Dermis blood vessel endothelial cell (primary cell): ENCODE data around the gene CMTM8. TPM values are rescaled to one million over a fixed set of nuclear protein-coding genes. Genes with fewer than 3 reads are reported as not detected.

Source experiments
- DNase-seq: peaks from one replicate; pipeline ENCODE4 v3.0.0; 2010
- total RNA-seq: library from RNA; depleted of rRNA; stranded (reverse); fragments of >200 nt; gene quantifications from 2 replicates; pipeline ENCODE4 v1.2.3, GENCODE V29; 2014

Gene CMTM8
- total RNA-seq, 1 donor from 2014 or later: 4.3 TPM

- DNase-seq: no peak
Observed at GRCh38 chr3:32309654-32310242, 71.3 kb downstream of the CMTM8 start.

- DNase-seq: peak; percentile 48
Observed at GRCh38 chr3:32310336-32310735, 71.9 kb downstream of the CMTM8 start.

DNA sequence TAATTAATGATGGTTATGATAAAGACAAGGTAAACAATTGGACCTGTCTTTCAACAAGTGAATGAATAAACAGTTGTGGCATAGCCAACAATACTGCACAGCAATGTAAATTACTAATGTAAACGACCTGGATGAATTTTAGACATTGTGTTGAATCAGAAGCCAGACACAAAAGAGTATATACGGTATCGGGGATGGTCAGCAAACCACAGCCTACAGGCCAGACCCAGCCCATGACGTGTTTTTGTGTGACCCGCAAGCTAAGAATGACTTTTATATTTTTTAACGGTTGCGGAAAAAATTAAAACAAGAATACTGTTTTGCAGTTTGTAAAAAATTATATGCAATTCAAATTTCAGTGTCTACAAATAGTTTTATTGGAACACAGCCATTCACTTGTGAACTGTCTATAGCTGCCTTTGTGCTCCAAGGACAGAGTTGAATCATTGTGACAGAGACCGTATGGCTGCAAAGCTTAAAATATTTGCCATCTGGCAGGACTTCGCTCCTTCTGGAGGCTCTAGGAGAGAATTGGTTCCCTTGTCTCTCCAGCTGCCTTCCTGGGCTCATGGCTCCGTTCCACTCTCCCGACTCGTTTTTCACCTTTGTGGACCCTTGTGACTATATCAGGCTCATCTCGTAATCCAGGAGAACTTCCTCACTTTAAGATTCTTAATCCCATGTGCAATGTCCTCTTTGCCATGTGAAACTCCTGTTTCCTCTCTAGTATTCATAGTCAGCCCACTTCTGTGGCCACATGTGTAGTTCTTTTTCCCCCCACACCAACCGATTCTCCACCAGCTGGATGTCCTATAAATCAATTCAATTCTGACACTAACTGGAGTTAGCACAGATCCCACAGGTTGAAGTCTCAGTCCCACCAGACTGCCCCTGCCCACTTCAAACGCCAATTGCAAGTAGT, 72.7 kb downstream of the CMTM8 start:
- DNase-seq: no peak

DNA sequence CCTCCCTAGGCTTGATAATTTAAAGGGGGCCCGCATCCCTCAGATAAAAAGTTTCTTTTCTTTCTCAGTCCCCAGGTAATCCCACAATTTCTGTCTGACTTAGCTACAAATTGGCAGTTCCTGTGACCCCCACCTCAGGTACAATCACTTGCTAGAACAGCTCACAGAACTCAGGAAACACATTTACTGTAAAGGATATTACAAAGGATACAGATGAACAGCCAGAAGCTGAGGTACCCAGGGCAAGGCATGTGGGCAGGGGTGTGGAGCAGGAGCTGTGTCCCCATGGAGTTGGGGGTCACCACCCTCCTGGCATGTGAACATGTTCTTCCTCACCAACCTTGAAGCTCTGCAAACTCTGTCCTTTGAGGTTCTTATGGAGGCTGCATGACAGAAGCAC, 73.8 kb downstream of the CMTM8 start:
- DNase-seq: peak; percentile 51

DNA sequence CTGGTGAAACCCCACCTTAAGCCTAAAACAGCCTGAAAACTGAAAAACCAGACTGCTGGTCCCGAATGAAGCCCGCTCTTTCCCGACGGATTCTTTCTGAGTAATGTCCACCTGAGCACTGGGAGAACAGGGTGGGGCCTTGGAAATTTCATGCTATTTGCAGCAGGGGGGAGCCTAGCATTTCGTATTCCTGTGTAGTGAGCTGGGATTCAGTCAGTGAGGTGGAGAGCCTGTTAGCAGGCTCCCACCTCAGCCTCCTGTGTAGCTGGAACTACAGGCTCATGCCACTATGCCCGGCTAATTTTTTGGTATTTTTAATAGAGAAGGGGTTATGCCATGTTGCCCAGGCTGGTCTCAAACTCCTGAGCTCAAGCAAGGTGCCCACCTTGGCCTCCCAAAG, 74.7 kb downstream of the CMTM8 start:
- no peak for DNase-seq

DNA sequence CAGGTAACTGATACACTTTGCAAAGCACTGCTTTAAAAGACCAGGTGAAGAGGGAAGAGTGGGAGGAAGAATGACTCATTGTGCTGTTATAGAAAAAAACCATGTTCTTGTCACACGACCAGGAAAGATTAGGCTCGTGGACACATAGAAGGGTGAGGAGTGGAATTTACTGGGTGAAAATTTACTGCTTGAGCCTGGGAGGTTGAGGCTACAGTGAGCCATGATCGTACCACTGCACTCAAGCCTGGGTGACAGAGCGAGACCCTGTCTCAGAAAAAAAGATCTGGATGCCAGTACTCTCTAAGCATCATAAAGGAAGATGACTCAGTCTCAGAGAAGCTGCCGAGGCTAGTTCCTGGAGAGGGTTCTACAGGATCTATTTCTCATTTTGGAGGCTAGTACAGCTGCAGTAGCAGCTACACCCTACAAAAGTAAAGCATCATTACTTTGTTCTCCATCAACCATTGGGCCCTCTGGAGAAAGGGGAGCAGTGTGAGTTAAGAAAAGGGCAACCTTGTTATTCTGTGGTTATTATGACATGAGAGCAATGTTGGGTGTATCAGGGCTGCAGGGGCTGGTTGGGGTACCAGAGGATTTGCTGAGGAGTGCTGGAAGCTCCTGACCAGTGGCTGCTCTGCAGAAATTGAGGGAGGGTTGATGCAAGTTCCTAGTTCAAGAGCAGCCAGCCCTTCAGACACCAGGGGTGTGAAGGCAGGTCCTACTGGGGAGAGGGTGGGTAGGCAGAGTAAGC, 75.4 kb downstream of the CMTM8 start:
- peak; percentile 65 for DNase-seq

DNA sequence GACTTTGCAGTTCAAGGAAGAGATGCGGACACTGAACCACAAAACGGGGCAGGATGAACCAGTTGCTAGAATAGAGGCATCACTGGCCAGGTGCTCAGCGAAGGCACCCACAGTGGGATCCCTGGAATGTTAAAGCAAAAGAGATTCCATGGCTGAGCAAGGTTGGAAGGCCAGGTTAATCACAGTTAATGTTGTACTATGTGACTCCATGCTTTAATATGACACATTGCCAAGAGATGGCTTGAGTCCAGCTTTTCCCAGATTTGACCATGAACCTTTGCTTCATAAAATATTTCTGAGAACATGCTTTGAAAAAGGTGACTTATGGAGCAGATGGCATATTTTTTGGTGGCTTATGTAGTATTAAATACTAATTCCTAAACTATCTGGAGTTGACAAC, 77.0 kb downstream of the CMTM8 start:
- DNase-seq: no peak

DNA sequence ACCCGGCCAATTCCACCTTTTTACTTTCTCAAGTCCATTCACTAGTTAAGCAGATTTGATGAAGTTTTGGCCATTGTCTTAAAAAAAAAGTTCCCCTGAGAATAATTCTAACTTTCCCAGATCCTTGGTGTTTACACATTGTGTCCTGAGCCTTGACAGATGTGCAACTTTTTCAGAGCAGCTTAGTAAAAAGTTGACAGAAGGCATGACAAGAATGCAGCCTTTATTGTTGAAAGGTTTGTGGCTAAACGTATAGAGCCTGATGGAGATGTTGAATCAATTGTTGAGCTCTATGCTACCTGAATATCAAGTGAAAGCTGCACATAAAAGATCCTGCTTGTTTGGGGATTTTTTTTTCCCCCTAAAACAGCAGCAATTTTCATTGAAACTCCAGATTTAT, 77.8 kb downstream of the CMTM8 start:
- DNase-seq: no peak

- DNase-seq: no peak
Observed at GRCh38 chr3:32316976-32317375, 78.5 kb downstream of the CMTM8 start.

- DNase-seq: no peak
Observed at GRCh38 chr3:32319607-32320006, 81.1 kb downstream of the CMTM8 start.

GRCh38 chr3:32320080-32320479, 81.6 kb downstream of the CMTM8 start:
- DNase-seq: no peak

DNA sequence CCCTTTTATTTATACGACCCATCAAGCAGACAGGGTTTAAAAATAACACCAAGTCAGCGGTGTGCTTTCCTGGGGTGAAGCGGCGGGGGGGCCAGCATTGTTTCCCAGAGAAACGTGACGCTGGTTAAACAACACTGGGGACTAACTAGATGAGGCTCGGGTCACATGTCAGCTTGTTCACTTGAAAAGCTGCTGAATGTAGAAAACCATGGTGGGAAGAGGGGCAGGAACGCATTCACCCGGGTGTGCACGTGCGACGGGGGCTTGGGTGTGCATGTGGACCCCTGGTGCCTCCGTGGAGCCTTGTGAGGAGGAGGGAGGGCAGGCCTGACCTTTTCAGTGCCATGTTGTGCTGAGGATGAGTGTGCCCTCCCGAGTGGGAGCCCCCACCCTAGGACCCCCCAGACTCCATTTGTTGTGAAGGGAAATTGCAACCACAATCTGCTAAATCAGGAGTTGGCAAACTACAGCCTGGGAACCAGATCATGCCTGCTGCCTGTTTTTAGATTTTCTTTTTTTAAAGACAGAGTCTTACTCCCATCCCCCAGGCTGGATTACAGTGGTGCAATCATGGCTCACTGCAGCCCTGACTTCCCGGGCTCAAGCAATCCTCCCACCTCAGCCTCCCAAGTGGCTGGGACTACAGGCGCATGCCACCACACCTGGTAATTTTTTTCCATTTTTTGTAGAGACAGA, 82.8 kb downstream of the CMTM8 start:
- DNase-seq: peak; percentile 88

- no peak for DNase-seq
Observed at GRCh38 chr3:32322311-32322710, 83.8 kb downstream of the CMTM8 start.

DNA sequence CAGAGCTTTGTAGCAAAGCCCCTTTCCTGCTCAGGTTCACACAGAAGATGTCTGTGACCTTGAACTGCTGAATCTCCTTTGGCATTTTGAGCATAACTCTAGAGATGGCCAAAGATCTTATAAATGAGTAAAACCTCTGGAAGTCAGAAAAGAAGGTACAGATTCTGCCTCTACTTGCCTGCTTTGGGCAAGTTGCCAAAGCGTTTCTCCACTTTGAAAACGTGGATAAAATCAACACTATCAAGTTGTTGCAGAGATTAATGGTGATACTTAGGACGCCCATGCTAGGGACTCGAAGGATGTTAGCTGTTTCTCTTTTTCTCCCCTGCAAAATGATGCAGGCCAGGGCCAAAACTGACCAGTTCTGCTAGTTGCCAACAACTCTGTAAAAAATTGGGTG, 85.1 kb downstream of the CMTM8 start:
- no peak for DNase-seq

DNA sequence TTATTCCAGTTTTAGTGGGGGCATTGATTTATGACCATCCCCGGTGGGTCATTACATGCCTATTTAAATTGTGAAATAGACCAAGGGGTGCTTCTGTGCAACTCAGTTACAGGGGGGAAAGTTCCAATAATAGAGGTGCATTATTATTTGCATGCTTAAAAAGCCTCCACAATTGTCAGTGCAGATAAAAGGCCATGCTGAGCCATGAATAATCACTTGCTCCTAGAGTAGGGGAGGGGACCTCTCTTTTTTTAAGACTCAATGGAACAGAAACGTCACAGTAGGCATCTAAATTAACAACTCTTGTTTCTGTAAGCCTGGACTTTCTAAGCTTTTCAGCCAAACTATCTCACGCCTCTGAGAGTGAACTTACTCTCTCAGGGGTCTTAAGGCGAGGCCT, 86.7 kb downstream of the CMTM8 start:
- no peak for DNase-seq

DNA sequence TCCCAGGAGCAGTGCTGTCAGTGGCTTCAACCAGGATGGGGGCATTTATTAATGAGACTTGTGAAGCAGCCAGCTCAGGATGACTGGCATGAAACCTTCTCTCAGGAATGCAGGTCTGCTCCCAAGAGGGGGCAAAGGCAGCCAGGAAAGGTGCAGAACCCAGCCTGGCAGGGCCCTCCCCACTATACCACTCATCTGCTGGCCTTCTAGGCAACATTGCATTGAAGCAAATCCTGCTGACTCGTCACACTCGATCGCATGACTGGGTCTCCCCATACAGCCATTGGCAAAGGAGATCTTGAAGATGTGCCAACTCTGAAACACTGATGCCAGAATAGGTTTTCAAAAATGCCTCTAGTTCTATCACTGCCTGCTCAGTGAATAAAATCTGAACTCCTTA, 87.4 kb downstream of the CMTM8 start:
- no peak for DNase-seq

GRCh38 chr3:32326795-32327194, 88.3 kb downstream of the CMTM8 start:
- no peak for DNase-seq

GRCh38 chr3:32334675-32335074, 96.2 kb downstream of the CMTM8 start:
- peak; percentile 39 for DNase-seq

DNA sequence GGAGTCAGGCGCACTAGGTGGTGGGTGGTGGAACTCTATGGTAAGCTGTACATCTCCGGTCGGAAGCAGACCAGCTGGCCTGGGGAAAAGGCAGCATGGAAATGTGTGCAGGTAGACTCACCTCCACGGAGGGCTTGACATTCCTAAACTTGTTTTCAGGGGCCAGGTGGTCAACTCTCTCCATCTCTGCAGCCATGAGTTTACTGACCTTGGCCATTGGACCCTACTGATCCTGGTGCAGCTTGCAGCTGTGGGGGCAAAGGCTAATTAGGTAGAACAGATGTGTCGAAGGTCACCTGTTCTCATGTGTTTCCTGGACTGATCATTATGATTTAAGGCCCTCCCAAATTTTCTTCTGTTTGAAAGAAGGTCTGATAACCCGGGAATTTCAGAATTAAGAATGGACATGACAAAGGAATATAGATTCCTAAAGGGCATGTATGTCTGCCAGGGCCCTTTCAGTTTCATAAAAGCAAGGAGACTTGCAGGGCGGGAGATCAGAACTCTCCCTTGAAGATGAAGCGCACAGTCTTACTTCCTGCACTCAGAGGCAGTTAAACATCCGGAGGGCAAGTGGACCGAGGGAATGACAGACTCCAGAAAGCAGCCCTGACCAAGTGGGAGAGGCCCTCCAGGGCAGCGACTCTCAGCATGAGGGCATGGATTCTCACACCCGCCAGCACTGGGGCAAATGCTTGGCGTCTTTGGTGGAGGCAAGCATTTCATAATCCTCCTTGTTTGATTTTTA, 97.1 kb downstream of the CMTM8 start:
- no peak for DNase-seq

DNA sequence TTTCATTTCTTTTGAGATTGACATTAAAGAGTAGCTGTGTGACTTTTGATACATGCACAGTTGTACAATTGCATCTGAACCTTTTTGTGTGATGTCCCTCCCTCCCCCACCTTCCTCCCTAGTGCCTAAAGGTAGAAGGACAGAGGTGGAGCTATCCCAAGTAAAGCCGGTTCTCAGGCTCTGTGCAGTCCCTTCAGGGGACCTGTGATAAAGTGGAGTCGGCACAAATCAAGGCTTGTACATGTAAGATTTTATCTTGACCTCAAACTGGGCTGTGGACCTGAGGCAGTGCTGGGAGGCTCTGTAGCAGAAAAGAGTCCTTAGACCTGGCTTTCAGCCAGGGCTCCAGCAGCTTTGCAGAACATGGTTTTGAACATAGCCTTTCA, 97.6 kb downstream of the CMTM8 start:
- DNase-seq: no peak

- no peak for DNase-seq
Observed at GRCh38 chr3:32337505-32337904, 99.0 kb downstream of the CMTM8 start.

GRCh38 chr3:32340039-32340438, 101.6 kb downstream of the CMTM8 start:
- DNase-seq: peak; percentile 72
